GM23338 (cell line): Measurements from ENCODE around the gene HEBP1. TPM values are rescaled to one million over a fixed set of nuclear protein-coding genes. Genes with fewer than 3 reads are reported as not detected.

Experiments
- ATAC-seq: fragments of 200-7000 bp; cut with Tn5 transposase; 3 replicates; pipeline ENCODE4 v1.9.1; 2020
- DNase-seq: peaks from one replicate; pipeline ENCODE4 v3.0.0-alpha.2; 2015; ENCODE audit warnings: low spot score
- H2AFZ ChIP-seq: fragments of 200-600 bp; sonication (generic); 2 replicates; pipeline ENCODE4 v1.8.0; 2016; ENCODE audit warnings: antibody characterized with exemption, mild to moderate bottlenecking, moderate library complexity
- H3F3A ChIP-seq: fragments of 200-600 bp; sonication (generic); replicated peaks from 2 replicates; pipeline ENCODE4 v1.8.0; 2017; ENCODE audit warnings: antibody characterized with exemption, mixed run types, low read depth
- H3K27ac ChIP-seq: fragments of 200-600 bp; sonication (generic); 2 replicates; pipeline ENCODE4 v1.6.1; 2016; ENCODE audit warnings: low read depth
- H3K27me3 ChIP-seq: fragments of 200-600 bp; sonication (generic); 2 replicates; pipeline ENCODE4 v1.8.0; 2016; ENCODE audit warnings: mild to moderate bottlenecking, mixed run types, moderate library complexity; ENCODE audit not compliant: insufficient read depth
- H3K36me3 ChIP-seq: fragments of 200-600 bp; sonication (generic); 2 replicates; pipeline ENCODE4 v1.8.0; 2016; ENCODE audit warnings: mild to moderate bottlenecking; ENCODE audit not compliant: insufficient read depth
- H3K4me1 ChIP-seq: fragments of 200-600 bp; sonication (generic); 2 replicates; pipeline ENCODE4 v1.8.0; 2016; ENCODE audit warnings: mild to moderate bottlenecking, moderate library complexity; ENCODE audit not compliant: insufficient read depth
- H3K4me2 ChIP-seq: fragments of 200-600 bp; sonication (generic); 2 replicates; pipeline ENCODE4 v1.7.1; 2017; ENCODE audit warnings: mixed run types
- H3K4me3 ChIP-seq: fragments of 200-600 bp; sonication (generic); 2 replicates; pipeline ENCODE4 v1.6.1; 2016; ENCODE audit warnings: mixed run types
- H3K79me2 ChIP-seq: fragments of 200-600 bp; sonication (generic); replicated peaks from 2 replicates; pipeline ENCODE4 v1.8.0; 2017; ENCODE audit warnings: mild to moderate bottlenecking; ENCODE audit not compliant: insufficient read depth
- H3K9me2 ChIP-seq: fragments of 200-600 bp; sonication (generic); 2 replicates; pipeline ENCODE4 v1.8.0; 2017; ENCODE audit not compliant: insufficient read depth
- H4K20me1 ChIP-seq: fragments of 200-600 bp; sonication (generic); replicated peaks from 2 replicates; pipeline ENCODE4 v1.8.0; 2017; ENCODE audit warnings: mild to moderate bottlenecking; ENCODE audit not compliant: insufficient read depth
- H3K27ac Mint-ChIP-seq: 2 replicates; pipeline ENCODE4 v1.8.0; 2020; ENCODE audit warnings: inconsistent platforms, mild to moderate bottlenecking, moderate library complexity, mixed read lengths
- H3K27me3 Mint-ChIP-seq: 3 replicates; pipeline ENCODE4 v1.8.0; 2022; ENCODE audit warnings: low read depth, mild to moderate bottlenecking, moderate library complexity, mixed read lengths, inconsistent platforms; ENCODE audit not compliant: insufficient read depth, poor library complexity
- H3K36me3 Mint-ChIP-seq: 3 replicates; pipeline ENCODE4 v1.8.0; 2021; ENCODE audit warnings: low read depth, mild to moderate bottlenecking, inconsistent platforms, moderate library complexity, mixed read lengths
- H3K4me1 Mint-ChIP-seq: 3 replicates; pipeline ENCODE4 v1.8.0; 2020; ENCODE audit warnings: mild to moderate bottlenecking, inconsistent platforms, mixed read lengths
- H3K4me3 Mint-ChIP-seq: 3 replicates; pipeline ENCODE4 v1.8.0; 2021; ENCODE audit warnings: moderate library complexity, mild to moderate bottlenecking, inconsistent platforms, mixed read lengths
- H3K9me3 Mint-ChIP-seq: 3 replicates; pipeline ENCODE4 v1.8.0; 2020; ENCODE audit warnings: moderate library complexity, mild to moderate bottlenecking, inconsistent platforms, mixed read lengths
- JUNB ChIP-seq: IDR thresholded peaks from one replicate; pipeline ENCODE4 v1.6.1; 2016; ENCODE audit warnings: antibody characterized with exemption; ENCODE audit not compliant: unreplicated experiment
- NANOG ChIP-seq: IDR thresholded peaks from 2 replicates; pipeline ENCODE4 v1.6.1; 2016; ENCODE audit warnings: antibody characterized with exemption, borderline replicate concordance
- POLR2AphosphoS5 ChIP-seq: IDR thresholded peaks from 2 replicates; pipeline ENCODE4 v1.6.1; 2016; ENCODE audit warnings: antibody characterized with exemption, low read depth
- ZNF114 ChIP-seq: fragments of 250-450 bp; sonication (Bioruptor Pico); IDR thresholded peaks from 2 replicates; pipeline ENCODE4 v1.5.0; 2020; ENCODE audit warnings: mild to moderate bottlenecking, moderate library complexity
- polyA plus RNA-seq: library from polyadenylated mRNA; unstranded; fragments of >200 nt; fragmentation: Nextera tagmentation; extraction: Ambion mirVana; gene quantifications from 2 replicates; pipeline ENCODE4 v1.2.1, GENCODE V29; 2016
- total RNA-seq: library from RNA; depleted of rRNA; stranded (reverse); fragments of >200 nt; shearing (Covaris generic); gene quantifications from 2 replicates; pipeline ENCODE4 v1.2.3, GENCODE V29; 2014
- TF ChIP-seq, protein P1 (sequence below): IDR thresholded peaks from 2 replicates; pipeline ENCODE4 v1.6.1; 2016; ENCODE audit warnings: antibody characterized with exemption
- TF ChIP-seq, protein P2 (sequence below): fragments of 250-450 bp; sonication (Bioruptor Pico); IDR thresholded peaks from 2 replicates; pipeline ENCODE4 v1.5.0; 2020; ENCODE audit warnings: mild to moderate bottlenecking, moderate library complexity
- TF ChIP-seq, protein P3 (sequence below): IDR thresholded peaks from one replicate; pipeline ENCODE4 v1.6.1; 2018; ENCODE audit warnings: antibody characterized with exemption; ENCODE audit not compliant: unreplicated experiment
- TF ChIP-seq, protein P4 (sequence below), 2 experiments: fragments of 200-600 bp in 1 of 2; sonication (generic) in 1 of 2; conservative IDR thresholded peaks; 2 replicates each; pipeline versions ENCODE4 v1.5.1 to v1.6.1; 2016 to 2017; ENCODE audit warnings: antibody characterized with exemption in 2 of 2, low read depth in 2 of 2, mild to moderate bottlenecking in 2 of 2, moderate library complexity in 1 of 2

The HEBP1 gene
- total and polyA plus RNA-seq, 2 experiments from 2014 or later, result 25.2 to 45.1 TPM

DNA sequence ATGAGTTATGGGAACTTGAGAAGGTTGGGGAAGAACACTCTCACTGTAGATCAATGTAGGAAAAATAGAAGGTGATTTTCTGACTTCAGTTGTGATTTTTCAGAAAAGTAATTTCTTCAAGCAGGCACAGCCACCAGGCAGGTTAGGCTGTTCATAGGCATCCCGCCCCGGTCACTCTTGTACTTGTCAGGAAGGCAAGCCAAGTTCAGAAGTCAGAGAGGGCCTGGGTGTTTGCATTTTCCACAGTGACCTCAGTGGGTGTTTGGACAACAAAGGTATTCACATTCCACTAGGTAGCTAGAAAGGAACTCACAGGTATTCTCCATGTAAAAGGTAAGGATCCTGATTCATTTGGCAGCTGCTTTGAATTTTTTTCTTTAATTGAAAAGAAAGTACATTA is 41.2 kb upstream of the HEBP1 start:
- Histone ChIP-seq H3K79me2 (peaks cover 2% of the 10 kb centered on the region; the same call in 1 of the 2 replicates), H3K36me3 (no peaks in the 10 kb centered on the region), H4K20me1 (no peaks in the 10 kb centered on the region), H3K4me1 (peaks cover 12% of the 10 kb centered on the region), H3K27me3 (peaks cover 11% of the 10 kb centered on the region), H3K27ac (no peak overlapping the region), H3K4me3 (no peak overlapping the region), H3K4me2 (no peak overlapping the region), H3K9me2 (no peaks in the 10 kb centered on the region), H3F3A (no peaks in the 10 kb centered on the region), H2AFZ (0 out of 2 replicates have a peak overlapping the region, but pooled peaks have one; percentile 48)
- TF ChIP-seq JUNB (no peak), NANOG (no peak), ZNF114 (no peak), POLR2AphosphoS5 (no peak)
- TF ChIP-seq, protein P1, sequence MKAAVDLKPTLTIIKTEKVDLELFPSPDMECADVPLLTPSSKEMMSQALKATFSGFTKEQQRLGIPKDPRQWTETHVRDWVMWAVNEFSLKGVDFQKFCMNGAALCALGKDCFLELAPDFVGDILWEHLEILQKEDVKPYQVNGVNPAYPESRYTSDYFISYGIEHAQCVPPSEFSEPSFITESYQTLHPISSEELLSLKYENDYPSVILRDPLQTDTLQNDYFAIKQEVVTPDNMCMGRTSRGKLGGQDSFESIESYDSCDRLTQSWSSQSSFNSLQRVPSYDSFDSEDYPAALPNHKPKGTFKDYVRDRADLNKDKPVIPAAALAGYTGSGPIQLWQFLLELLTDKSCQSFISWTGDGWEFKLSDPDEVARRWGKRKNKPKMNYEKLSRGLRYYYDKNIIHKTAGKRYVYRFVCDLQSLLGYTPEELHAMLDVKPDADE, result no peak
- TF ChIP-seq, protein P2, sequence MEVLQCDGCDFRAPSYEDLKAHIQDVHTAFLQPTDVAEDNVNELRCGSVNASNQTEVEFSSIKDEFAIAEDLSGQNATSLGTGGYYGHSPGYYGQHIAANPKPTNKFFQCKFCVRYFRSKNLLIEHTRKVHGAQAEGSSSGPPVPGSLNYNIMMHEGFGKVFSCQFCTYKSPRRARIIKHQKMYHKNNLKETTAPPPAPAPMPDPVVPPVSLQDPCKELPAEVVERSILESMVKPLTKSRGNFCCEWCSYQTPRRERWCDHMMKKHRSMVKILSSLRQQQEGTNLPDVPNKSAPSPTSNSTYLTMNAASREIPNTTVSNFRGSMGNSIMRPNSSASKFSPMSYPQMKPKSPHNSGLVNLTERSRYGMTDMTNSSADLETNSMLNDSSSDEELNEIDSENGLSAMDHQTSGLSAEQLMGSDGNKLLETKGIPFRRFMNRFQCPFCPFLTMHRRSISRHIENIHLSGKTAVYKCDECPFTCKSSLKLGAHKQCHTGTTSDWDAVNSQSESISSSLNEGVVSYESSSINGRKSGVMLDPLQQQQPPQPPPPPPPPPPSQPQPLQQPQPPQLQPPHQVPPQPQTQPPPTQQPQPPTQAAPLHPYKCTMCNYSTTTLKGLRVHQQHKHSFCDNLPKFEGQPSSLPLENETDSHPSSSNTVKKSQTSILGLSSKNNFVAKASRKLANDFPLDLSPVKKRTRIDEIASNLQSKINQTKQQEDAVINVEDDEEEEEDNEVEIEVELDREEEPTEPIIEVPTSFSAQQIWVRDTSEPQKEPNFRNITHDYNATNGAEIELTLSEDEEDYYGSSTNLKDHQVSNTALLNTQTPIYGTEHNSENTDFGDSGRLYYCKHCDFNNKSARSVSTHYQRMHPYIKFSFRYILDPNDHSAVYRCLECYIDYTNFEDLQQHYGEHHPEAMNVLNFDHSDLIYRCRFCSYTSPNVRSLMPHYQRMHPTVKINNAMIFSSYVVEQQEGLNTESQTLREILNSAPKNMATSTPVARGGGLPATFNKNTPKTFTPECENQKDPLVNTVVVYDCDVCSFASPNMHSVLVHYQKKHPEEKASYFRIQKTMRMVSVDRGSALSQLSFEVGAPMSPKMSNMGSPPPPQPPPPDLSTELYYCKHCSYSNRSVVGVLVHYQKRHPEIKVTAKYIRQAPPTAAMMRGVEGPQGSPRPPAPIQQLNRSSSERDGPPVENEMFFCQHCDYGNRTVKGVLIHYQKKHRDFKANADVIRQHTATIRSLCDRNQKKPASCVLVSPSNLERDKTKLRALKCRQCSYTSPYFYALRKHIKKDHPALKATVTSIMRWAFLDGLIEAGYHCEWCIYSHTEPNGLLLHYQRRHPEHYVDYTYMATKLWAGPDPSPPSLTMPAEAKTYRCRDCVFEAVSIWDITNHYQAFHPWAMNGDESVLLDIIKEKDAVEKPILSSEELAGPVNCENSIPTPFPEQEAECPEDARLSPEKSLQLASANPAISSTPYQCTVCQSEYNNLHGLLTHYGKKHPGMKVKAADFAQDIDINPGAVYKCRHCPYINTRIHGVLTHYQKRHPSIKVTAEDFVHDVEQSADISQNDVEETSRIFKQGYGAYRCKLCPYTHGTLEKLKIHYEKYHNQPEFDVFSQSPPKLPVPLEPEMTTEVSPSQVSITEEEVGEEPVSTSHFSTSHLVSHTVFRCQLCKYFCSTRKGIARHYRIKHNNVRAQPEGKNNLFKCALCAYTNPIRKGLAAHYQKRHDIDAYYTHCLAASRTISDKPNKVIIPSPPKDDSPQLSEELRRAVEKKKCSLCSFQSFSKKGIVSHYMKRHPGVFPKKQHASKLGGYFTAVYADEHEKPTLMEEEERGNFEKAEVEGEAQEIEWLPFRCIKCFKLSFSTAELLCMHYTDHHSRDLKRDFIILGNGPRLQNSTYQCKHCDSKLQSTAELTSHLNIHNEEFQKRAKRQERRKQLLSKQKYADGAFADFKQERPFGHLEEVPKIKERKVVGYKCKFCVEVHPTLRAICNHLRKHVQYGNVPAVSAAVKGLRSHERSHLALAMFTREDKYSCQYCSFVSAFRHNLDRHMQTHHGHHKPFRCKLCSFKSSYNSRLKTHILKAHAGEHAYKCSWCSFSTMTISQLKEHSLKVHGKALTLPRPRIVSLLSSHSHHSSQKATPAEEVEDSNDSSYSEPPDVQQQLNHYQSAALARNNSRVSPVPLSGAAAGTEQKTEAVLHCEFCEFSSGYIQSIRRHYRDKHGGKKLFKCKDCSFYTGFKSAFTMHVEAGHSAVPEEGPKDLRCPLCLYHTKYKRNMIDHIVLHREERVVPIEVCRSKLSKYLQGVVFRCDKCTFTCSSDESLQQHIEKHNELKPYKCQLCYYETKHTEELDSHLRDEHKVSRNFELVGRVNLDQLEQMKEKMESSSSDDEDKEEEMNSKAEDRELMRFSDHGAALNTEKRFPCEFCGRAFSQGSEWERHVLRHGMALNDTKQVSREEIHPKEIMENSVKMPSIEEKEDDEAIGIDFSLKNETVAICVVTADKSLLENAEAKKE, result no peak
- TF ChIP-seq, protein P3, sequence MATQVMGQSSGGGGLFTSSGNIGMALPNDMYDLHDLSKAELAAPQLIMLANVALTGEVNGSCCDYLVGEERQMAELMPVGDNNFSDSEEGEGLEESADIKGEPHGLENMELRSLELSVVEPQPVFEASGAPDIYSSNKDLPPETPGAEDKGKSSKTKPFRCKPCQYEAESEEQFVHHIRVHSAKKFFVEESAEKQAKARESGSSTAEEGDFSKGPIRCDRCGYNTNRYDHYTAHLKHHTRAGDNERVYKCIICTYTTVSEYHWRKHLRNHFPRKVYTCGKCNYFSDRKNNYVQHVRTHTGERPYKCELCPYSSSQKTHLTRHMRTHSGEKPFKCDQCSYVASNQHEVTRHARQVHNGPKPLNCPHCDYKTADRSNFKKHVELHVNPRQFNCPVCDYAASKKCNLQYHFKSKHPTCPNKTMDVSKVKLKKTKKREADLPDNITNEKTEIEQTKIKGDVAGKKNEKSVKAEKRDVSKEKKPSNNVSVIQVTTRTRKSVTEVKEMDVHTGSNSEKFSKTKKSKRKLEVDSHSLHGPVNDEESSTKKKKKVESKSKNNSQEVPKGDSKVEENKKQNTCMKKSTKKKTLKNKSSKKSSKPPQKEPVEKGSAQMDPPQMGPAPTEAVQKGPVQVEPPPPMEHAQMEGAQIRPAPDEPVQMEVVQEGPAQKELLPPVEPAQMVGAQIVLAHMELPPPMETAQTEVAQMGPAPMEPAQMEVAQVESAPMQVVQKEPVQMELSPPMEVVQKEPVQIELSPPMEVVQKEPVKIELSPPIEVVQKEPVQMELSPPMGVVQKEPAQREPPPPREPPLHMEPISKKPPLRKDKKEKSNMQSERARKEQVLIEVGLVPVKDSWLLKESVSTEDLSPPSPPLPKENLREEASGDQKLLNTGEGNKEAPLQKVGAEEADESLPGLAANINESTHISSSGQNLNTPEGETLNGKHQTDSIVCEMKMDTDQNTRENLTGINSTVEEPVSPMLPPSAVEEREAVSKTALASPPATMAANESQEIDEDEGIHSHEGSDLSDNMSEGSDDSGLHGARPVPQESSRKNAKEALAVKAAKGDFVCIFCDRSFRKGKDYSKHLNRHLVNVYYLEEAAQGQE, result no peak
- TF ChIP-seq, protein P4, sequence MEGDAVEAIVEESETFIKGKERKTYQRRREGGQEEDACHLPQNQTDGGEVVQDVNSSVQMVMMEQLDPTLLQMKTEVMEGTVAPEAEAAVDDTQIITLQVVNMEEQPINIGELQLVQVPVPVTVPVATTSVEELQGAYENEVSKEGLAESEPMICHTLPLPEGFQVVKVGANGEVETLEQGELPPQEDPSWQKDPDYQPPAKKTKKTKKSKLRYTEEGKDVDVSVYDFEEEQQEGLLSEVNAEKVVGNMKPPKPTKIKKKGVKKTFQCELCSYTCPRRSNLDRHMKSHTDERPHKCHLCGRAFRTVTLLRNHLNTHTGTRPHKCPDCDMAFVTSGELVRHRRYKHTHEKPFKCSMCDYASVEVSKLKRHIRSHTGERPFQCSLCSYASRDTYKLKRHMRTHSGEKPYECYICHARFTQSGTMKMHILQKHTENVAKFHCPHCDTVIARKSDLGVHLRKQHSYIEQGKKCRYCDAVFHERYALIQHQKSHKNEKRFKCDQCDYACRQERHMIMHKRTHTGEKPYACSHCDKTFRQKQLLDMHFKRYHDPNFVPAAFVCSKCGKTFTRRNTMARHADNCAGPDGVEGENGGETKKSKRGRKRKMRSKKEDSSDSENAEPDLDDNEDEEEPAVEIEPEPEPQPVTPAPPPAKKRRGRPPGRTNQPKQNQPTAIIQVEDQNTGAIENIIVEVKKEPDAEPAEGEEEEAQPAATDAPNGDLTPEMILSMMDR (conservative IDR thresholded peaks at IDR 0.05; ENCODE audit: low read depth in 2 of 2), result no peak
- H3K9me3 Mint-ChIP-seq, result no peaks in the 10 kb centered on the region
- H3K27ac Mint-ChIP-seq, result no peak overlapping the region
- no peaks in the 10 kb centered on the region for H3K36me3 Mint-ChIP-seq
- DNase-seq (no peak), ATAC-seq (no peak)
- peaks cover 7% of the 10 kb centered on the region for H3K27me3 Mint-ChIP-seq
- no peak overlapping the region for H3K4me3 Mint-ChIP-seq
- peaks cover 38% of the 10 kb centered on the region for H3K4me1 Mint-ChIP-seq
